ENCODE data around the gene KIZ.

DNA sequence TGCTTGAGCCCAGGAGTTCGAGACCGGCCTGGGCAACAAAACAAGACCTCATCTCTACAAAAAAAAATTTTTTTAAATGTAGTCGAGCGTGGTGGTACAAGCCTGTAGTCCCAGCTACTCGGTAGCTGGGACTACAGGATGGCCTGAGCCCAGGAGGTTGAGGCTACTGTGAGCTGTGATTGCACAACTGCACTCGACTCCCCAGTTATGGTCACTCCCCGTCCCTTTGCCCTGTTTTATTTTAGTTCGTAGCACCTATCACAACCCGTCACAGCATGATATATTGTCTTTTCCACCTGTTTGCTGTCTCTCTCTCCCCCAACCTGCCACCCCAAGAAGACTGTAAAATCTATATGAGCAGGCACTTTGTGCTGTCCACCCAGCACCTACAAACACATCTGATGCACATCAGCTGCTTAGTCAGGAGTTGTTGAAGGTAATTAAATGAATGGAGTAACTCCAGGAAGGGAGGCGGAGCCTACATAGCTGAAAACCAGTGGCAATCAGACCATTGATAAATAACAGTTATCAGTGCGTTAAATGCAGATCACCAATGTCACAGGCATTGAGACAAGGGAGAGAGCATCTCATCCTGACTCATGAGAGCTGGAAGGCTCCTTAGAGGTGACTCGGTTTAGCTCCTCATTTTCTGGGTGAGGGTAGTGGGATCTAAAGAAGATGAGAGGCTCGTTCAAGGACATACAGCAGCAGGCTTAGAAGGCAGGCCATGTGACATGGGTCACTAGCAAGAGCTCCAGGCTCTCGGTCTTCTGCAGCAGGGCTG is 162.9 kb downstream of the KIZ start:
- TF ChIP-seq, protein P1, sequence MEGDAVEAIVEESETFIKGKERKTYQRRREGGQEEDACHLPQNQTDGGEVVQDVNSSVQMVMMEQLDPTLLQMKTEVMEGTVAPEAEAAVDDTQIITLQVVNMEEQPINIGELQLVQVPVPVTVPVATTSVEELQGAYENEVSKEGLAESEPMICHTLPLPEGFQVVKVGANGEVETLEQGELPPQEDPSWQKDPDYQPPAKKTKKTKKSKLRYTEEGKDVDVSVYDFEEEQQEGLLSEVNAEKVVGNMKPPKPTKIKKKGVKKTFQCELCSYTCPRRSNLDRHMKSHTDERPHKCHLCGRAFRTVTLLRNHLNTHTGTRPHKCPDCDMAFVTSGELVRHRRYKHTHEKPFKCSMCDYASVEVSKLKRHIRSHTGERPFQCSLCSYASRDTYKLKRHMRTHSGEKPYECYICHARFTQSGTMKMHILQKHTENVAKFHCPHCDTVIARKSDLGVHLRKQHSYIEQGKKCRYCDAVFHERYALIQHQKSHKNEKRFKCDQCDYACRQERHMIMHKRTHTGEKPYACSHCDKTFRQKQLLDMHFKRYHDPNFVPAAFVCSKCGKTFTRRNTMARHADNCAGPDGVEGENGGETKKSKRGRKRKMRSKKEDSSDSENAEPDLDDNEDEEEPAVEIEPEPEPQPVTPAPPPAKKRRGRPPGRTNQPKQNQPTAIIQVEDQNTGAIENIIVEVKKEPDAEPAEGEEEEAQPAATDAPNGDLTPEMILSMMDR (IDR thresholded peaks at IDR 0.05) = no peak
- no peak for TF ChIP-seq POLR2A (IDR thresholded peaks at IDR 0.05)
